Fibroblast of lung (primary cell): ENCODE measurements around the gene PSMD13. TPM values are rescaled to one million over a fixed set of nuclear protein-coding genes. Genes with fewer than 3 reads are reported as not detected.

ENCODE experiments used
- DNase-seq, 2 donors: peaks; one replicate each; pipeline versions ENCODE4 v3.0.0 to v3.0.0-alpha.2; 2010; ENCODE audit warnings: low read depth in 2 of 2
- H2AFZ ChIP-seq: 2 replicates; pipeline ENCODE4 v1.5.1; 2012; ENCODE audit warnings: low read length, control low read depth, inconsistent platforms
- H3K27ac ChIP-seq: 2 replicates; pipeline ENCODE4 v1.5.1; 2011; ENCODE audit warnings: low read length, control low read depth; ENCODE audit not compliant: insufficient read depth
- H3K27me3 ChIP-seq: 2 replicates; pipeline ENCODE4 v1.5.1; 2011; ENCODE audit warnings: mild to moderate bottlenecking, low read length; ENCODE audit not compliant: control insufficient read depth, insufficient read depth
- H3K36me3 ChIP-seq: 2 replicates; pipeline ENCODE4 v1.5.1; 2011; ENCODE audit warnings: low read length; ENCODE audit not compliant: control insufficient read depth, insufficient read depth
- H3K4me1 ChIP-seq: 2 replicates; pipeline ENCODE4 v1.5.1; 2011; ENCODE audit warnings: low read length; ENCODE audit not compliant: control insufficient read depth, insufficient read depth; ENCODE audit errors: extremely low read depth
- H3K4me2 ChIP-seq: 2 replicates; pipeline ENCODE4 v1.5.1; 2011; ENCODE audit warnings: low read length, control low read depth; ENCODE audit not compliant: insufficient read depth; ENCODE audit errors: extremely low read depth
- H3K4me3 ChIP-seq, 4 experiments: fragments of 200-600 bp in 1 of 4; sonication (generic) in 1 of 4; replicated peaks in 1 of 4; 2 replicates each; pipeline ENCODE4 v1.5.1; 2011 to 2016; ENCODE audit warnings: low read length in 4 of 4, low read depth in 3 of 4, mild to moderate bottlenecking in 3 of 4, control low read depth in 2 of 4, inconsistent platforms in 1 of 4, mixed read lengths in 1 of 4; ENCODE audit not compliant: insufficient read depth in 1 of 4; ENCODE audit errors: control extremely low read depth in 1 of 4
- H3K79me2 ChIP-seq: 2 replicates; pipeline ENCODE4 v1.5.1; 2012; ENCODE audit warnings: mild to moderate bottlenecking, low read length, inconsistent platforms; ENCODE audit not compliant: control insufficient read depth, insufficient read depth
- H3K9ac ChIP-seq: 2 replicates; pipeline ENCODE4 v1.5.1; 2011; ENCODE audit warnings: mild to moderate bottlenecking, low read length, control low read depth; ENCODE audit not compliant: insufficient read depth
- H3K9me3 ChIP-seq: 2 replicates; pipeline ENCODE4 v1.5.1; 2012; ENCODE audit warnings: low read depth, low read length; ENCODE audit not compliant: control insufficient read depth, insufficient read depth
- H4K20me1 ChIP-seq: 2 replicates; pipeline ENCODE4 v1.5.1; 2011; ENCODE audit warnings: low read length; ENCODE audit not compliant: control insufficient read depth, insufficient read depth; ENCODE audit errors: extremely low read depth
- CTCF ChIP-seq, 2 donors: IDR thresholded peaks in 1 of 2; conservative IDR thresholded peaks in 1 of 2; 1 replicate in 1 of 2; 2 replicates in 1 of 2; pipeline ENCODE4 v1.5.1; 2011 to 2012; ENCODE audit warnings: low read length in 2 of 2, control low read depth in 1 of 2, inconsistent platforms in 1 of 2, low read depth in 1 of 2, mild to moderate bottlenecking in 1 of 2
- EZH2 ChIP-seq: IDR thresholded peaks from 2 replicates; pipeline ENCODE4 v1.5.1; 2012; ENCODE audit warnings: low read length, control low read depth, mild to moderate bottlenecking; ENCODE audit errors: missing control alignments
- polyA plus RNA-seq, 2 donors: library from polyadenylated mRNA; depleted of rRNA in 1 of 2; stranded (reverse) in 1 of 2; unstranded in 1 of 2; fragments of >200 nt; gene quantifications; 2 replicates each; pipeline ENCODE4 v1.2.1, GENCODE V29; 2011 to 2012; ENCODE audit warnings: missing spikeins in 1 of 2
- total RNA-seq: library from RNA; depleted of rRNA; stranded (reverse); fragments of >200 nt; gene quantifications from 2 replicates; pipeline ENCODE4 v1.2.1, GENCODE V29; 2014

PSMD13 gene
- total and polyA plus RNA-seq, 2 donors (not counting 1 experiment from before 2014, with no cell fraction given) = 106 to 147 TPM

DNA sequence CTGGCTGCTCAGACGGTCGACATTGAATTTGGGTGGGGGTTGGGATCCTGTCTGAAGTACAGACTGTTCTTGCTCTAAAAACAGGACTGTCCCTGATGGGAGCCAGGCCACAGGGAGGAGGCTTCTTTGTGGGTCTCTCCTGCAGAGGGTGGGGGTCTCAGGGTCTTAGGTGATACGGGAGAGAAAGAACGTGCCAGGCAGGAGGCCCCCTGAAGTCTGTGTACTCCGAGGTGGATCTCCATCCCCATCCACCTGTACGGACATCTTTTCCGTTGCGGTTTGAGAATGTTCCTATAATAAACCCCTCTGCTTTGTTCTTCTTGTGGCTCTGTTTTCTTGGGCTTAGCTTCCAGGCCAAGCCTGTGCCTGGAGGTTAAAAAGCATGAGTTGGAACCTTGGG lies 15.9 kb downstream of the PSMD13 start:
- H3K36me3 ChIP-seq = peaks cover 16% of the 10 kb centered on the region
- no peaks in the 10 kb centered on the region for H3K4me1 ChIP-seq
- no peak overlapping the region for H3K27ac ChIP-seq
- no peak for DNase-seq
- TF ChIP-seq EZH2 (no peak), CTCF (conservative IDR thresholded peaks at IDR 0.05 in 1 of 2, IDR thresholded peaks at IDR 0.05 in 1 of 2; ENCODE audit: low read depth in 1 of 2, low read length in 2 of 2) (no peak)
- H3K4me2 ChIP-seq = no peak overlapping the region
- no peaks in the 10 kb centered on the region for H3K79me2 ChIP-seq
- H3K9ac ChIP-seq = no peak overlapping the region
- no peaks in the 10 kb centered on the region for H3K9me3 ChIP-seq
- H2AFZ ChIP-seq = no peak overlapping the region
- no peak overlapping the region for H3K4me3 ChIP-seq
- H3K27me3 ChIP-seq = no peaks in the 10 kb centered on the region
- H4K20me1 ChIP-seq = no peaks in the 10 kb centered on the region

- H3K4me1 ChIP-seq = no peaks in the 10 kb centered on the region
- H3K27me3 ChIP-seq = no peaks in the 10 kb centered on the region
- H3K4me3 ChIP-seq = no peak overlapping the region
- H3K9ac ChIP-seq = no peak overlapping the region
- H4K20me1 ChIP-seq = no peaks in the 10 kb centered on the region
- no peaks in the 10 kb centered on the region for H3K9me3 ChIP-seq
- H3K36me3 ChIP-seq = peaks cover 16% of the 10 kb centered on the region
- TF ChIP-seq CTCF (conservative IDR thresholded peaks at IDR 0.05 in 1 of 2, IDR thresholded peaks at IDR 0.05 in 1 of 2; ENCODE audit: low read depth in 1 of 2, low read length in 2 of 2) (no peak), EZH2 (no peak)
- H2AFZ ChIP-seq = no peak overlapping the region
- H3K27ac ChIP-seq = no peak overlapping the region
- no peak overlapping the region for H3K4me2 ChIP-seq
- DNase-seq = no peak
- H3K79me2 ChIP-seq = no peaks in the 10 kb centered on the region
These were observed 16.5 kb downstream of the PSMD13 start for GRCh38 chr11:253160-253885.

DNA sequence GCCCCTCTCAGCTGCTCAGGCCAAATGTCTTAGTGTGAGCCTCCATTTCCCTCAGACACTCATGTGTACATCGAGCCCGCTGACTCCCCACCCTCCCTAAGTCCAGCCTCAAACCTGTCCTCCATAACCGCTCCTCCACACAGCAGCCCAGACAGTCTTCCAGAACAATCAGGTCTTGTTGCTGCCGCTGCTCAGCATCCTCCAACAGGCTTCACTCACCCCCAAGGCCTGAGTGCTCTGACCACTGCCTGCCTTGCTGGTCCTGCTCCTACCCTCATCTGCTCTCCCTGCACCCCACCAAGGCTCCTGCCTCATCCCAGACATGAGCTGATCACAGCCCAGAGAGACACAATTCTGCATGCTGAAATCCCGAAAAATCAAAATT lies 17.1 kb downstream of the PSMD13 start:
- H3K4me1 ChIP-seq = no peaks in the 10 kb centered on the region
- H3K79me2 ChIP-seq = no peaks in the 10 kb centered on the region
- no peak overlapping the region for H3K4me3 ChIP-seq
- no peaks in the 10 kb centered on the region for H3K27me3 ChIP-seq
- H3K9me3 ChIP-seq = no peaks in the 10 kb centered on the region
- H3K27ac ChIP-seq = no peak overlapping the region
- peaks cover 13% of the 10 kb centered on the region for H3K36me3 ChIP-seq
- H2AFZ ChIP-seq = no peak overlapping the region
- H4K20me1 ChIP-seq = no peaks in the 10 kb centered on the region
- TF ChIP-seq EZH2 = no peak
- no peak for TF ChIP-seq CTCF (conservative IDR thresholded peaks at IDR 0.05 in 1 of 2, IDR thresholded peaks at IDR 0.05 in 1 of 2; ENCODE audit: low read depth in 1 of 2, low read length in 2 of 2)
- H3K9ac ChIP-seq = no peak overlapping the region
- H3K4me2 ChIP-seq = no peak overlapping the region
- DNase-seq = no peak
